Naive B cell (primary cell): ENCODE data around the gene MAPK4. TPM values are rescaled to one million over a fixed set of nuclear protein-coding genes. Genes with fewer than 3 reads are reported as not detected.
"Not testable (repeated sequence)": the region's sequence is repeated elsewhere in the genome, so short reads cannot be mapped to it uniquely, and the experiment has no call there.

ENCODE experiments used
- ATAC-seq, 2 donors: fragments of 150-1000 bp; cut with Tn5 transposase; 2 replicates each; pipeline ENCODE4 v1.10.0; 2021; ENCODE audit warnings: low read depth in 2 of 2, mild to moderate bottlenecking in 2 of 2, moderate library complexity in 2 of 2
- DNase-seq: peaks from one replicate; pipeline ENCODE4 v3.0.0; 2022
- H3K27ac Mint-ChIP-seq, 6 donors: one replicate each; pipeline ENCODE4 v1.8.0; 2020 to 2022; ENCODE audit warnings: mild to moderate bottlenecking in 6 of 6, mixed read lengths in 6 of 6, moderate library complexity in 5 of 6, inconsistent platforms in 2 of 6
- H3K27me3 Mint-ChIP-seq, 3 donors: one replicate each; pipeline ENCODE4 v1.8.0; 2021 to 2022; ENCODE audit warnings: mixed read lengths in 3 of 3, mild to moderate bottlenecking in 1 of 3
- H3K36me3 Mint-ChIP-seq, 2 donors: one replicate each; pipeline ENCODE4 v1.8.0; 2020 to 2022; ENCODE audit warnings: mixed read lengths in 2 of 2, inconsistent platforms in 1 of 2, mild to moderate bottlenecking in 1 of 2
- H3K4me1 Mint-ChIP-seq, 3 donors: one replicate each; pipeline ENCODE4 v1.8.0; 2020 to 2022; ENCODE audit warnings: mixed read lengths in 3 of 3, inconsistent platforms in 1 of 3, mild to moderate bottlenecking in 1 of 3, moderate library complexity in 1 of 3
- H3K4me3 Mint-ChIP-seq, 8 donors: one replicate each; pipeline ENCODE4 v1.8.0; 2020 to 2022; ENCODE audit warnings: mild to moderate bottlenecking in 8 of 8, mixed read lengths in 8 of 8, moderate library complexity in 8 of 8, inconsistent platforms in 2 of 8
- H3K9me3 Mint-ChIP-seq, 7 donors: one replicate each; pipeline ENCODE4 v1.8.0; 2020 to 2022; ENCODE audit warnings: mixed read lengths in 7 of 7, mild to moderate bottlenecking in 5 of 7, inconsistent platforms in 2 of 7, moderate library complexity in 1 of 7
- polyA plus RNA-seq, 6 donors: library from polyadenylated mRNA; unstranded; fragments of 300-500 nt; fragmentation: Illumina TruSeq; gene quantifications; one replicate each; pipeline ENCODE4 v1.2.3, GENCODE V29; 2021; ENCODE audit warnings: low read depth in 6 of 6

Gene MAPK4
- polyA plus RNA-seq, 6 donors from 2014 or later: not detected

DNA sequence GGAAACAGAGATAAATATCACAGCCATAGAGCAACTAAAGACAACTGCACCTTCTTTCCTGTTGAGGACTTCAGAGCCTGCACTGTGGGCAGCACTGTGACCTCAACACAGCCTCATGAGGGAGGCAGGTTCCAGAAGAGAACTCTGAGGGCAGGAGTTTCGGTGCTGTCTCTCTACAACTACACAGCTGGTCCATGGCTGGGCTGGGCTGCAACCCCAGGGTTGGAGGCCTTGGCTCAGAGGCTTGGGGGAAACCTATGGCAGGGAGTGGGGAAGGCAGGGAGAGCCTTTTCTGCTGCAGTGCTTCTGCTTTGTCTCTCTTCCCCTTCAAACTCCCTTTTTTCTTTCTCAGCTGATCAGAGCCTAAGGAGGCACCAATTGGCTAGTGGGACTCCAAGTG lies 193.4 kb downstream of the MAPK4 start:
- Mint-ChIP-seq H3K4me3 (no peak overlapping the region), H3K36me3 (no peaks in the 10 kb centered on the region), H3K4me1 (no peaks in the 10 kb centered on the region), H3K9me3 (peaks cover 0 to 11% (median 2%) of the 10 kb centered on the region in 7 donors), H3K27me3 (peaks cover 37 to 72% (median 71%) of the 10 kb centered on the region in 3 donors), H3K27ac (no peak overlapping the region)
- no peak for DNase-seq
- ATAC-seq: no peak

DNA sequence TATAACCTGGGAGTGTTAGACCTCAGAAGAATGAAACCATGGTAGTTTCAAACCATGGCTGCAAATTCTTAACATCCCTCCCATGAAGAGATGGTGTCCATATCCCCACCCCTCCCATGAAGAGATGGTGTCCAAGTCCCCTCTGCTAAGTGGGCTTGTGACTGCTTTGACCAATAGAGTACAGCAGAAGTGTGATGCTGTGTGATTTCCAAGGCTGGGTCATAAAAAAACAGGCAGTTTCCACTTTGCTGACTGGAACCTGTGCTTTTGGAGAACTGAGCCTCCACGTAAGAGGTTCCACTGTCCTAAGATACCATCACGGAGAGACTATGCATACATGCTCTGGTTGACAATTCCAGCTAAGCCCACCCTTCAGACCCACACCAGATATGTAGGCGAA lies 194.4 kb downstream of the MAPK4 start:
- ATAC-seq (no peak), DNase-seq (no peak)
- Mint-ChIP-seq H3K4me3 (no peak overlapping the region), H3K36me3 (no peaks in the 10 kb centered on the region), H3K27me3 (peaks cover 37 to 65% (median 62%) of the 10 kb centered on the region in 3 donors), H3K9me3 (peaks cover 0 to 11% (median 2%) of the 10 kb centered on the region in 7 donors), H3K27ac (no peak overlapping the region), H3K4me1 (no peaks in the 10 kb centered on the region)

DNA sequence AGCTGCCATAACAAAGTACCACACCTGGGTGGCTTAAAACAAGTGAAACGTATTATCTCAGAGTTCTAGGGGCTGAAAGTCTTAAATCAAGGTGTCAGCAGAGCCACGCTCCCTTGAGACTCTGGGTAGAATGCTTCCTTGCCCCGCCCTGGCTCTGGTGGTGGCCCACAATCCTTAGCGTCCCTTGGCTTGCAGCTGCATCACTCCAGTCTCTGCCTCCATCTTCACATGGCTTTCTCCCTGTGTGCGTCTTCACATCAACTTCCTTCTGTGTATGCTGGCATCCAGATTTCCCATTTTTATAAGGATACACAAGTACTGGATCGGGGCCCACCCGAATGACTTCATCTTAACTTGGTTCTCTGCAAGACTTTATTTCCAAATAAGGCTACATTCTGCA lies 197.5 kb downstream of the MAPK4 start:
- peaks cover 0 to 11% (median 1%) of the 10 kb centered on the region in 7 donors for H3K9me3 Mint-ChIP-seq
- no peak overlapping the region for H3K4me3 Mint-ChIP-seq
- peak overlapping the region in 1 of 6 donors; percentile 18 for H3K27ac Mint-ChIP-seq
- ATAC-seq: no peak
- peaks cover 26 to 48% (median 40%) of the 10 kb centered on the region in 3 donors for H3K27me3 Mint-ChIP-seq
- DNase-seq: no peak
- H3K36me3 Mint-ChIP-seq: peaks cover 0 to 7% of the 10 kb centered on the region in 2 donors
- H3K4me1 Mint-ChIP-seq: no peaks in the 10 kb centered on the region

DNA sequence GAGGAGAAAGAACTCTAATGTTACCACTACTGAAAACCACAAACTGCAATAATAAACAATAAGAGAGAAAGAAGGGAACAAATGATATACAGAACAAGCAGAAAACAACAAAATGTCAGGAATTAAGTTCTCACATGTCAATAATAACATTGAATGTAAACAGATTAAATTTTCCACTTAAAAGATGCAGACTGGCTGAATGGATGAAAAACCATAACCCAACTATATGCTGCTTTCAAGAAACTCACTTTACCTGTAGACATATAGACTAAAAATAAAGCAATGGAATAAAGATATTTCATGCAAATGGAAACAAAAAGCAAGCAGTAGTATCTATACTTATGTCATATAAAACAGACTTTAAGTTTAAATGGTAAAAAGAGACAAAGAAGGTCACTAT lies 209.6 kb downstream of the MAPK4 start:
- H3K36me3 Mint-ChIP-seq: peaks cover 23 to 54% of the 10 kb centered on the region in 2 donors
- peaks cover 0 to 3% (median 0%) of the 10 kb centered on the region in 3 donors for H3K4me1 Mint-ChIP-seq
- no peak for DNase-seq
- H3K27ac Mint-ChIP-seq: no peak overlapping the region
- peaks cover 7 to 38% (median 33%) of the 10 kb centered on the region in 3 donors for H3K27me3 Mint-ChIP-seq
- no peak overlapping the region for H3K4me3 Mint-ChIP-seq
- peaks cover 25 to 80% (median 59%) of the 10 kb centered on the region in 7 donors for H3K9me3 Mint-ChIP-seq
- no peak for ATAC-seq

DNA sequence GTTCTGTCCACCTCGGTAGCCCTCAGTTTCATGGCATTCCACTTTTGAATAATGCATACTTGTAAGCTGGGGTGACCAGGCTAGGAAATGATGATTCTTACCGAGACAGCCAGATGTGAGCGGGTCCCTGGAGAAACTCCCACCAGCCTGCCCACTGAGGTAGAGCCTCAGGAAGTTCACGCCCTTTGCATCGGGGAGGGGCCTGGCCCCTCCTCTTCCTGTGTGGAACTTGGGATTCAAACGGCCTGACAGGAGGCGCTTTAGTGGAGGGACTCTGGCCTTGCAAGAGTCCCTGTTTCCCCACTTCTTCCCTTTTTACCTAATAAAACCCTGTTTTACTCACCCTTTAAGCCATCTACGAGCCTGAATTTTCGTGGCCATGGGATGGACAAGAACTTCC lies 215.3 kb downstream of the MAPK4 start:
- Mint-ChIP-seq H3K4me1 (no peaks in the 10 kb centered on the region), H3K36me3 (peaks cover 5 to 10% of the 10 kb centered on the region in 2 donors), H3K27ac (no peak overlapping the region), H3K9me3 (peaks cover 2 to 33% (median 18%) of the 10 kb centered on the region in 7 donors), H3K27me3 (peaks cover 5 to 30% (median 28%) of the 10 kb centered on the region in 3 donors), H3K4me3 (no peak overlapping the region)
- no peak for ATAC-seq
- no peak for DNase-seq

DNA sequence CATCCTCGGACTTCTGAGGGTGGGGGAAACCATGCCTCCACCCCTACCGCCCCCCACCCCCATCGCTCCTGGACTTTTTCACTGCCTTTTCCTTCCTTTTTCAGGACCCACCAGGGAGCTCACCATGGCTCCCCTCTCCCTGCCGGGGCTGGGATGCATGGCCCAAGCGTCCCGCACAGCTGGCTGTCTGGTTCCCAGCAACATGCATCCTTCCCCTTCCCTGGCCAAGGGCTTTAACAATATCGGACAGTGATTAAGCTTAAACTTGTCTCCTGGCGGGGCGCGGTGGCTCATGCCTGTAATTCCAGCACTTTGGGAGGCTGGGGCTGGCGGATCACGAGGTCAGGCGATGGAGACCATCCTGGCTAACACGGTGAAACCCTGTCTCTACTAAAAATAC lies 215.8 kb downstream of the MAPK4 start:
- Mint-ChIP-seq H3K4me1 (no peaks in the 10 kb centered on the region), H3K27ac (no peak overlapping the region), H3K27me3 (peaks cover 9 to 32% (median 28%) of the 10 kb centered on the region in 3 donors), H3K9me3 (peaks cover 2 to 27% (median 14%) of the 10 kb centered on the region in 7 donors), H3K4me3 (no peak overlapping the region), H3K36me3 (peaks cover 5% of the 10 kb centered on the region in 2 donors)
- DNase-seq (no peak), ATAC-seq (no peak)

DNA sequence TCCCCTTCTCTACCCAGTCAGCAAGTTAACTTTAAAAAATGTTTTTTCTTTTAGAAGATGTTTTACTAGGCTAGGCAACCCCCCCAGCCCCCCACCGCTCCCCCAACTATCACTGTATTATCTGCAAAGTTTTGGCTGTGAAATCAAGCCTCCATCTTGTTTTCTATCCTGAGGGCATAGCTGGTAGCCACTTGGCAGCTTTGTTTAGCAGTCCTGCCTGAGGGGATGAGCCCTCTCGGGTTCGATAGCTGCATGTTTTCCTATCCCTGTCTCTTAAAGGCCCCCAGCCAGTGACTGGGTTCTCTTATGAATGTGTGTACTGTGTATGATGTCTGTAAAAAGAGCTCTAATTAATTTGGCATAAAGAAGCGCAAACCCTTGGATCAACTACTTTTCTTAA lies 216.5 kb downstream of the MAPK4 start:
- DNase-seq (no peak), ATAC-seq (no peak)
- no peak overlapping the region for H3K4me3 Mint-ChIP-seq
- H3K9me3 Mint-ChIP-seq: peaks cover 0 to 24% (median 12%) of the 10 kb centered on the region in 7 donors
- H3K36me3 Mint-ChIP-seq: peaks cover 0 to 4% of the 10 kb centered on the region in 2 donors
- peaks cover 8 to 34% (median 24%) of the 10 kb centered on the region in 3 donors for H3K27me3 Mint-ChIP-seq
- no peak overlapping the region for H3K27ac Mint-ChIP-seq
- no peaks in the 10 kb centered on the region for H3K4me1 Mint-ChIP-seq

DNA sequence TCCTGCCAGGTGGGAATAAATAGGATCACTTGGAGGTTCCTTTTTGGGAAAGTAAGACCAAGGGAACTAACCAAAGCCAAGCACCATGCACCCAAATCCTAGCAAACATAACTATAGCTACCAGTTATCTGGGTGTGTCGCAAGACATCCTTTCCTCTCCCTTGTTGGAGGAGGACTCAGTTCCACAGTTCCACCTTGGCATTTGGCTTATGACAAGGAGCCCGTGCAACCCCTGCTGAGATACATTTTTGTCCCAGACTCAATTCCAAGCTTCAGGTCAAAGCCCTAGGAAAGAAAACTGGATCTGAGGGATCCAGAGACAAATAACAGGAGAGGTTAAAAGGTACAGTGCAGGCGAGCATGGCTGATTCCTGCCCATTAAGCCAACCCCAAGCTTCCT lies 219.1 kb downstream of the MAPK4 start:
- not testable (repeated sequence) for DNase-seq, H3K4me1 Mint-ChIP-seq, H3K27ac Mint-ChIP-seq, H3K36me3 Mint-ChIP-seq, ATAC-seq, H3K4me3 Mint-ChIP-seq, H3K9me3 Mint-ChIP-seq
- H3K27me3 Mint-ChIP-seq: peaks cover 11 to 45% (median 16%) of the 10 kb centered on the region in 3 donors

Other genes starting within 250 kb of the MAPK4 start
- 1 to 10 TPM in 1 of 6 donors, under 1 TPM in 4, not detected in 1; 0.53 to 1.5 (median 0.74) TPM for gene SKA1, start 185.0 kb upstream of the MAPK4 start, polyA plus RNA-seq